Measurements from ENCODE around the gene HS3ST2.
"Not testable (repeated sequence)": the region's sequence is repeated elsewhere in the genome, so short reads cannot be mapped to it uniquely, and the experiment has no call there.

The HS3ST2 gene

DNA sequence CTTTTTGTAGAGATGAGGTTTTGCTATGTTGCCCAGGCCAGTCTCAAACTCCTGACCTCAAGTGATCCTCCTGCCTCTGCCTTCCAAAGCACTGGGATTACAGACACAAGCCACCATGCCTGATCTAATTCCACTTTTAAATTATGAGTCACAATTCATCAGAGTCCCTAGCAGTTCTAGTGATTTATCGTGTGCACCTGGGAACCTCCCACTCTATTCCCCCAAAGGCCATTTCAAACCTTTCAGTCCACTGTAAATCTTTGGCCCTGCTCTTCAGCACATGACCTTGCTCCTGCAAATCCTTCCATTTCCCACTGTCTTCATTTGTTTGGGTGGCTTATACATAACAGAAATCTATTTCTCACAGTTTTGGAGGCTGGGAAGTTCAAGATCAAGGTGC, 73.0 kb downstream of the HS3ST2 start:
- FAIRE-seq: no peak
- DNase-seq (ENCODE audit: insufficient read length, low spot score): no peak
- no peak for TF ChIP-seq POLR2A (IDR thresholded peaks at IDR 0.05; ENCODE audit: low read depth, low read length)
- TF ChIP-seq POU2F2 (IDR thresholded peaks at IDR 0.05; ENCODE audit: low read depth, low read length): no peak
- TF ChIP-seq TAF1 (IDR thresholded peaks at IDR 0.05; ENCODE audit: low read depth, low read length): no peak
- no peak for TF ChIP-seq SPI1 (IDR thresholded peaks at IDR 0.05; ENCODE audit: low read depth, low read length)
- no peak for TF ChIP-seq PAX5 (IDR thresholded peaks at IDR 0.05; ENCODE audit: insufficient read depth, low read length, severe bottlenecking)
- no peak for TF ChIP-seq POLR2AphosphoS5 (IDR thresholded peaks at IDR 0.05; ENCODE audit: low read depth, low read length)

DNA sequence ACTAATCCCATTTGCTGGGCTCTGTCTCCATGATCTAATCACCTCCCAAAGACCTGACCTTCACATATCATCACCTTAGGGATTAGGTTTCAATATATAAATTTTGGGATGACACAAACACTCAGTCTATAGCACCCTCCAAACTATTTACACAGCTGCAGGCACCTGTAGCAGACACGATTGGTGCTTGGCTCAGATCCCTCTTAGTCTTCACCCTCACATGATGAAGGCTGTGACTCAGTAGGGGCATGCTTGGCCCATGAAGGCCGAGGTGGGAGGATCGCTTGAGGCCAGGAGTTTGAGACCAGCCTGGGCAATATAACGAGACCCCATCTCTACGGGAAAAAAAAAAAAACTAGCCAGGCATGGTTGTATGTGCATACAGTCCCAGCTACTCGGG, 73.5 kb downstream of the HS3ST2 start:
- DNase-seq (ENCODE audit: insufficient read length, low spot score) (no peak), FAIRE-seq (no peak)
- TF ChIP-seq POU2F2 (IDR thresholded peaks at IDR 0.05; ENCODE audit: low read depth, low read length) (no peak), SPI1 (IDR thresholded peaks at IDR 0.05; ENCODE audit: low read depth, low read length) (no peak), POLR2A (IDR thresholded peaks at IDR 0.05; ENCODE audit: low read depth, low read length) (no peak), TAF1 (IDR thresholded peaks at IDR 0.05; ENCODE audit: low read depth, low read length) (no peak), POLR2AphosphoS5 (IDR thresholded peaks at IDR 0.05; ENCODE audit: low read depth, low read length) (no peak), PAX5 (IDR thresholded peaks at IDR 0.05; ENCODE audit: insufficient read depth, low read length, severe bottlenecking) (no peak)

DNA sequence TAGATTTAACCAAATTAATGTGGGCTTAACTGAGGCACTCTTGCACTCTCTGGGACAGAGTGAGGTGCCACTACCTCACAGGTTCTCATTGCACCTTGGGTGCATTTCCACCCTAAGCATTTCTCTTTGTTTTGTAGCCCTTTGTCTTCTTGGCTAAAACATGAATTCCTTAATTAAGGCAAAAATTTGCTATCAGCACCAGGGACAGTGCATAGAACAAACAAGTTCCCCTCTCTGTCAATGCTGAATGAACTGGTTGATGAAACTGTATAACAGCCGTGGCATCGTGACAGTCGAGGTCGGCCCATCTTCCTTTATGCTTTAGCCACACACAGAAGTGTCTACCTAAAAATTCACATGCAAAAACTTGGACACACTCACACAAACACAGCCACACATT, 74.8 kb downstream of the HS3ST2 start:
- TF ChIP-seq PAX5 (IDR thresholded peaks at IDR 0.05; ENCODE audit: insufficient read depth, low read length, severe bottlenecking): no peak
- no peak for TF ChIP-seq POLR2A (IDR thresholded peaks at IDR 0.05; ENCODE audit: low read depth, low read length)
- no peak for TF ChIP-seq POU2F2 (IDR thresholded peaks at IDR 0.05; ENCODE audit: low read depth, low read length)
- TF ChIP-seq POLR2AphosphoS5 (IDR thresholded peaks at IDR 0.05; ENCODE audit: low read depth, low read length): no peak
- TF ChIP-seq SPI1 (IDR thresholded peaks at IDR 0.05; ENCODE audit: low read depth, low read length): no peak
- no peak for TF ChIP-seq TAF1 (IDR thresholded peaks at IDR 0.05; ENCODE audit: low read depth, low read length)
- FAIRE-seq: no peak
- no peak for DNase-seq (ENCODE audit: insufficient read length, low spot score)

DNA sequence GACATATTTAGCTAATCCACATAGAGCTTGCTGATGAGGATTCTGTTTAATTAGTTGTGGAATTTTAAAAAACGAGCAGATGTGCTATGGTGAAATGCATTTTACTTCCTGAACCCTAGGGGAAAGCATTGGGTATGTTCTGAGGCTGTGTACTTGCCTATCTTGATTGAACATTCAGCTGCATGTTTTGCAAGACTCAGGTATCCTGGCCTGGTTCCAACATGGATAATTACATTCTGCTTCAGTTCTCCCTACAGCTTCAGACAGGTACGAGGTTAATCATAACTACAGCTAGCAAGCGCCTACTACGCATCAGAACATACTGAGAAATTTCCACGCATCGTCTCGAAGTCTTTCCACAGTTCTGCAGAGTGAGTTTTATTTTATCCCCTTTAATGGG, 77.0 kb downstream of the HS3ST2 start:
- DNase-seq (ENCODE audit: insufficient read length, low spot score): no peak
- TF ChIP-seq PAX5 (IDR thresholded peaks at IDR 0.05; ENCODE audit: insufficient read depth, low read length, severe bottlenecking): no peak
- no peak for TF ChIP-seq TAF1 (IDR thresholded peaks at IDR 0.05; ENCODE audit: low read depth, low read length)
- no peak for TF ChIP-seq POLR2A (IDR thresholded peaks at IDR 0.05; ENCODE audit: low read depth, low read length)
- TF ChIP-seq POLR2AphosphoS5 (IDR thresholded peaks at IDR 0.05; ENCODE audit: low read depth, low read length): no peak
- TF ChIP-seq POU2F2 (IDR thresholded peaks at IDR 0.05; ENCODE audit: low read depth, low read length): no peak
- no peak for TF ChIP-seq SPI1 (IDR thresholded peaks at IDR 0.05; ENCODE audit: low read depth, low read length)
- no peak for FAIRE-seq

DNA sequence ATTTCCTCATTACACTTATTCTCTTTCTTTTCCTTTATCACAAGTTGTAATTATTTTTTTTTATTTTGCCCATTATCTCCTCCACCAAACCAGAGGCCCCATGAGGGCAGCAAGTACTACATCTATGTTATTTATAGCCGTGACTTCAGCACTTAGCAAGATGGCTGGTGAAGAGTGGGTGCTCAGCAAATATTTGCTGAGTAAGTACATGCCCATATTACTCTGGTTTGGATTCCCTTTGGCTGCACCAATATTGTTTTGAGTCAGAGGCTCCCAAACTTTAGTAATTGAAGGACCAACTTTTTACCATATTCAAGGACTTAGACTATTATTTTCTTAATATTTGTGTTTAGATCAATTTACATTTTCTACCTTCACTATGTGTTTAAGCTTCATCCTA, 83.2 kb downstream of the HS3ST2 start:
- no peak for DNase-seq (ENCODE audit: insufficient read length, low spot score)
- FAIRE-seq: no peak
- TF ChIP-seq POU2F2 (IDR thresholded peaks at IDR 0.05; ENCODE audit: low read depth, low read length) (no peak), SPI1 (IDR thresholded peaks at IDR 0.05; ENCODE audit: low read depth, low read length) (no peak), PAX5 (IDR thresholded peaks at IDR 0.05; ENCODE audit: insufficient read depth, low read length, severe bottlenecking) (no peak), POLR2AphosphoS5 (IDR thresholded peaks at IDR 0.05; ENCODE audit: low read depth, low read length) (no peak), TAF1 (IDR thresholded peaks at IDR 0.05; ENCODE audit: low read depth, low read length) (no peak), POLR2A (IDR thresholded peaks at IDR 0.05; ENCODE audit: low read depth, low read length) (no peak)

DNA sequence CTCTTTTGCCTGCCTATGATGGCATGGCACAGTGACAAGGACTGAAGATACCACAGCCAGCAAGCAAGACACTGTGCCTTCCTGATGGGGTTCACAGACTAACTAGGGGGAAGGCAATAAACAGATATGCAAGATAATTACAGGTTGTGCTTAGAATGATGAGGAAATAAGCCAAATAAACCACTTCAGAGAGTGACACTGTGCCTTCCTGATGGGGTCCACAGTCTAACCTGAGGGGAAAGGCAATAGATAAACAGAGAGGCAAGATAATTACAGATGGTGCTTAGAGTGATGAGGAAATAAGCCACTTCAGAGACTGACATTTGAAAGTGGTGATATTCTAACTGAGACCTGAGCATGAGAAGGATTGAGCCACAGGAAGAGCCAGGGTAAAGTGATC, 84.2 kb downstream of the HS3ST2 start:
- no peak for FAIRE-seq

DNA sequence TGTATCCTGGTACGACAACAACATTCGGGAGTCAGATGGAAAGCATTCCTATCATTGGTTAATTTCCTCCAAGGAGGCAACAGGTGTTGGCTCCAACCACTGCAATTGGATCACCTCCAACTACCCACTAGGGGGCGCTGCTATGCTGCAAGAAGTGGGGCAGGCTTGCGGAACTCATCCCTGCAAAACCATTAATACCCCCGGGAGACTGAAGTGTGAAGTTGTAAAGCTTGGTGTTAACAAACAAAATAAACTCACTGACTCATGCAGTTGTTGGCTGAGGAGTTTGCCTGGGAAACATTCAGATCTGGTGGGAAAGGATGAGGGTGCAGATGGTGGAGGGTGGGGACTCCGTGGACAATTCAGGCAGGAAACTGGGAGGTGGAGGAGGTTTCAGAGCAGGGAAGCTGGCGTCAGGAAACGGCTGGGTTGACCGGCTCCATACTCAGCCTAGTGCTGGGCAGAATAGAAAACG, 84.9 kb downstream of the HS3ST2 start:
- no peak for TF ChIP-seq PAX5 (IDR thresholded peaks at IDR 0.05; ENCODE audit: insufficient read depth, low read length, severe bottlenecking)
- TF ChIP-seq POLR2A (IDR thresholded peaks at IDR 0.05; ENCODE audit: low read depth, low read length): no peak
- FAIRE-seq (peak; percentile 13), DNase-seq (ENCODE audit: insufficient read length, low spot score) (no peak)

More for the DNA sequence above, 84.2 kb downstream of the HS3ST2 start:
- DNase-seq (ENCODE audit: insufficient read length, low spot score): no peak
- no peak for TF ChIP-seq SPI1 (IDR thresholded peaks at IDR 0.05; ENCODE audit: low read depth, low read length)
- TF ChIP-seq POLR2AphosphoS5 (IDR thresholded peaks at IDR 0.05; ENCODE audit: low read depth, low read length): no peak
- no peak for TF ChIP-seq POLR2A (IDR thresholded peaks at IDR 0.05; ENCODE audit: low read depth, low read length)
- no peak for TF ChIP-seq POU2F2 (IDR thresholded peaks at IDR 0.05; ENCODE audit: low read depth, low read length)
- TF ChIP-seq TAF1 (IDR thresholded peaks at IDR 0.05; ENCODE audit: low read depth, low read length): no peak
- TF ChIP-seq PAX5 (IDR thresholded peaks at IDR 0.05; ENCODE audit: insufficient read depth, low read length, severe bottlenecking): no peak

DNA sequence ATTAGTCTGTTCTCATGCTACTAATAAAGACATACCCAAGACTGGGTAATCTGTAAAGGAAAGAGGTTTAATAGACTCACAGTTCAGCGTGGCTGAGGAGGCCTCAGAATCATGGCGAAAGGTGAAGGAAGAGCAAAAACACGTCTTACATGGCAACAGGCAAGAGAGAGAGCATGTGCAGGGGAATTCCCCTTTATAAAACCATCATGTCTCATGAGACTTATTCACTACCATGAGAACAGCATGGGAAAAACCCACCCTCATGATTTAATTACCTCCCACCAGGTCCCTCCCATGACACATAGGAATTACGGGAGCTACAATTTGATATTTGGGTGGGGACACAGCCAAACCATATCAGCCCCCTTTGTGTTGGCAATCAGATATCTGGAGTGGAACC, 85.6 kb downstream of the HS3ST2 start:
- not testable (repeated sequence) for DNase-seq (ENCODE audit: insufficient read length, low spot score); FAIRE-seq

DNA sequence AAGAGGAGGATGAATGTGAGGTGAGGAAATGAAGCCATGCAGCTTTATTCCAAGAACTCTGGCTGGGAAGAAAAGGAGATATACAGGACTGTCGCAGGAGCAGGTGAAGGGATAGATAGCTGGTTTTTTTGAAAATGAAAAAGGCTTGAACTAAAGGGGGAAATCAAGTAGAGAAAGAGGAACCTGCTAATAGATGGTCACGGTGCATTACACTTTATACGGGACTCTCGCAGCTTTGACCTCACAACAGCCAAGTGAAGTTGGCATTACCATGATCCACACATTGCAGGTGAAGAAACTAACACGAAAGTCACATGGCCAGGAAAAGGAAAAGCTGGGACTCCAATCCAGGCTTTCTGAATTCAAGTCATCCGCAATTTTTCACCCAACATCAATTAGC, 86.9 kb downstream of the HS3ST2 start:
- FAIRE-seq: no peak
- DNase-seq (ENCODE audit: insufficient read length, low spot score): no peak
- no peak for TF ChIP-seq TAF1 (IDR thresholded peaks at IDR 0.05; ENCODE audit: low read depth, low read length)
- TF ChIP-seq SPI1 (IDR thresholded peaks at IDR 0.05; ENCODE audit: low read depth, low read length): no peak
- no peak for TF ChIP-seq POLR2A (IDR thresholded peaks at IDR 0.05; ENCODE audit: low read depth, low read length)
- TF ChIP-seq POU2F2 (IDR thresholded peaks at IDR 0.05; ENCODE audit: low read depth, low read length): no peak
- no peak for TF ChIP-seq POLR2AphosphoS5 (IDR thresholded peaks at IDR 0.05; ENCODE audit: low read depth, low read length)
- TF ChIP-seq PAX5 (IDR thresholded peaks at IDR 0.05; ENCODE audit: insufficient read depth, low read length, severe bottlenecking): no peak

DNA sequence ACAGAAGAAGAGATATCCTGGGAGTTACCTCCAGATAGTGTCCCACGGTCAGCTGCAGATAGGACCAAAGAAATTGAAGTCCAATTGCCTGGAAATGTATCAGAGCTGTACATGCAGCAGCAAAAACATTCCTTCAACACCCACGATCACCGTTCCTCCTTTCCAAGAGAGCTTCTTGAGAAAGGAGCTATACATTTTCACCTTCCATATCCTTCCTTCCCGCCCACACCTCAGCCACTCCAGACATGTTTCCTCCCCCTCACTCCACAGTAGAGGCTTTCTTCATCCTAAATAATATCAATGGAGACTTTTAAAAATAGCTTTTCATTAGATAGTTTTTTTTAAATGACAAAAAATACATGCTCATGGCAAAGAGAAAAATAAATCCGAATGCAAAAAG, 87.6 kb downstream of the HS3ST2 start:
- DNase-seq (ENCODE audit: insufficient read length, low spot score) (no peak), FAIRE-seq (no peak)
- TF ChIP-seq POU2F2 (IDR thresholded peaks at IDR 0.05; ENCODE audit: low read depth, low read length) (no peak), POLR2A (IDR thresholded peaks at IDR 0.05; ENCODE audit: low read depth, low read length) (no peak), POLR2AphosphoS5 (IDR thresholded peaks at IDR 0.05; ENCODE audit: low read depth, low read length) (no peak), SPI1 (IDR thresholded peaks at IDR 0.05; ENCODE audit: low read depth, low read length) (no peak), TAF1 (IDR thresholded peaks at IDR 0.05; ENCODE audit: low read depth, low read length) (no peak), PAX5 (IDR thresholded peaks at IDR 0.05; ENCODE audit: insufficient read depth, low read length, severe bottlenecking) (no peak)

All from GM12891 (cell line).